GM18861 (cell line): ENCODE measurements around the gene OR52A1.
"Not testable (repeated sequence)": the region's sequence is repeated elsewhere in the genome, so short reads cannot be mapped to it uniquely, and the experiment has no call there.

Source experiments
- ATAC-seq: cut with Tn5 transposase; IDR thresholded peaks from one replicate; pipeline ENCODE4 v1.9.1; 2021; ENCODE audit not compliant: unreplicated experiment

The OR52A1 gene

DNA sequence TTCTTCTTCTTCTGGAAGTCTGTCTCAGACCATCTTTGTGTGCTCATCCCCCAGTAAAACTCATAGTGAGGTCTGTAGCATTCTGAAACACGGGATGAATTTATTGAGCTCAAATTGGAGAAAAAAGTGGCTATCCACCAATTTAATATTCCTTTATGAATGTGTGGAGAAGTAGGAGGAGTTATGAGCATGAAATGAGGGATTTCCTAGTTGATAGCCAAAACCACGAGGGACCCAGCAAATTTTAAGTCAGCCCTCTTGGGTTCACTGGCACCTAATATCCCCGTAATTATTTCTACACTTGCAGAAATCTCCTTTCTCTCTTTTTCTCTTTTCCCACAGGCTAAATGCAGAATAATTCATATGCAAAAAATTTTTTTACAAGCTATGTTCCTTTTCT, at the start of gene OR52A1:
Gene OR52A1 (minus strand): TSS at position 101 of the 400 bp plus-strand sequence. CDS start 2,388 bp downstream, outside the sequence.
- no peak for ATAC-seq

DNA sequence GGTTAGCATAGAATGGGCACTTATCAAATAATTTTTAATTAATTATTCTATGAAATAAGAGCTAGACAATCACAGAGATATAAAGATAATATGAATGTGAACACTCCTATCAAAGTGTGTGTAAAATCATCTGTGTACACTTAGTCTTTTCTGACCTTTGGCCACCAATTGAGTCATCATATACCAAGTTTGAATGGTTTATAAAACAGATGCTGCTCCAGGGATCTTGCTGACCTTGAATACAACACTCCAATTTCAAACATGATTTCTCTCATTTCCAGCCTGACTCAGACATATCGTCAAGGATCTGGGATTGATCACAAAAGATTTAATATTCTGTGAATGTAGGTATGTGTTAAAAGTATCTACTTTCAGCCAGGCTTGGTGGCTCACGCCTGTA, 48.8 kb upstream of the OR52A1 start:
- no peak for ATAC-seq

DNA sequence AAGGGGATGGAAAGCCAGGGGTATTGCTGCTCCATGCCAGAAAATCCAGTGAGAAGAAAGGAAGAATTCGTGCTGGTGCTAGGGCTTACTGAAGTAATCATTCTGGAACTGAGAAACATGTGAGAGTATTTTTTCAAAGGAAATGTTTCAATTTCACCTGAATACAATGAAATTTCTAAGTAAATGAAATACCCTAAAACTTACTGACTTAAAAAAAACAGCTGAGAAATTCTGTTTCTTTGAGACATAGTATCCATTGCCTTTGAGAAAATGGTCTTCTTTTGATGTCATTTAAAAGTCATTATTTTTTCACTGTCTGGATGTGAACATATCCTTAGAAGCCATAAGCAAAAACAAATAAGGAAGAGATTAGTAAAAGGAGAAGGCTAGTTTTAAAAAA, 46.0 kb upstream of the OR52A1 start, which contains the start of gene OR51V1:
Gene OR51V1 (minus strand): TSS at position 101 of the 400 bp plus-strand sequence. CDS start 0 bp downstream, at position 101.
- no peak for ATAC-seq

DNA sequence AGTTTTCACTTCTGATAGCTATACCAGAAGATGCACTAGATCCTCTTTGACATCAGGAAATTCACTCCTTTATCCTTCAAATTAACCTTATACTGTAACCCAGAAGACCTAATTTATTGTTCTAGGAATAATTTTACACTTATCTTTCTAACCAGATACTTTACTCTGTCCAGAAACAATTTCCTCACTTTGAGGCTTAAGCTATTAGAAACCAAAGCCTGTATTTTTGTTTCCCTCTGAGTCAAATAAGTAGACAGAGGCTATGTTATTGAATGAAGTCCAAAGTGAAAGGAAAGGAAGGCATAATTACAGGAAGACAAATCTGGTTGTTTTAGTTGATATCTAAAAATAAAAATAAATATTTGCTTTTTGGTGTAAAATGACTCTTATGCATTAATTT, 43.7 kb upstream of the OR52A1 start:
- ATAC-seq: no peak

DNA sequence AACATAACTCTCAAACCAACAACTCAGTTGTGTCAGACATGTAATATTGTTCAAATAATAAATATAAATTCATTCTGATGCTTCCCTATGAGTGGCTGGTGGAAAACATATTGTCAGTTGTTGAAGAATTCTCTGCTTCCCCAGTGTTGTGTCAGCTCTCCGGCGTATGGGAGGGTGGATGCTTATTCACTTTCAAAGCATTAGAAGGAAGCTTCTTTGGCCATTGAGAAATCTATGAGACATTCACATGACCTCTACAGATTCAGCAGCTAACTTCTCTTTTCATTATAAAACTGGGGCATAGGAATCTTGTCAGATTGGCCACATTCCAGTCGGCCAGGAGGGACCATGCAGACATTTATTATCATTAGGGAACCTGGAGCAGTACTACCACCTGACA, 43.0 kb upstream of the OR52A1 start:
- no peak for ATAC-seq

DNA sequence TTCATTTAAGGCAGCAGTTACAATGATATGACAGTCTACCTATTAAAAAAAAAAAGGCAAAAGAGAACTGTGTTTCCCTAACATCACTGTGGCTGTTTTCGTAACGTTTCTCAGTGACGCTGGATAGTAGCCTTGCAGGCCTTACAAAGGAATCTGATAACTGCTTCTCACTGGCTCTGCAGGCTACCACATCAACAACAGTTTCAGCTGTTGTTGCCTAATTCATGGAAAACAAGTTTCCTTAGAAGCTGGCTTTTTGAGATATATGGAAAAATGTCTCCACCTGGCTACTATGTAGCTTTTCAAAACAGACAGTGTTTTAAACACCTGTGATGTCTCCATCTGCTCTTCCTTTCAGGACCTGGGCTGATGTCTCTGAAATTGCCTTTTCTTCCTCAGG, 42.2 kb upstream of the OR52A1 start:
- ATAC-seq: no peak

DNA sequence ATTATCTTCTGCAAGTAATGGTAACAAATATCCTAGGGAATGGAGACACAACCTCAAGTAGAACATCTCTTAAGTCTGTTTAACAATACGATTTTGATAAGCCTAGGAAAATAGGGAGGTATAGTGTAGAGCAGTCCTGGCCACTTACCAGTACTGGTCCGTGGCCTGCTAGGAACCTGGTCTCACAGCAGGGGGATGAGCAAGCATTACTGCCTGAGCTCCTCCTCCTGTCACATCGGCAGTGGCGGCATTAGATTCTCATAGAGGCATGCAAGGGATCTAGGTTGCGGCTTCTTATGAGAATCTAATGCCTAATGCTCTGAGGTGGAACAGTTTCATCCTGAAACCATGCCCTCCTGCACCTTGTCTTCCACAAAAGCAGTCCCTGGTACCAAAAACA, 41.5 kb upstream of the OR52A1 start:
- ATAC-seq: no peak

DNA sequence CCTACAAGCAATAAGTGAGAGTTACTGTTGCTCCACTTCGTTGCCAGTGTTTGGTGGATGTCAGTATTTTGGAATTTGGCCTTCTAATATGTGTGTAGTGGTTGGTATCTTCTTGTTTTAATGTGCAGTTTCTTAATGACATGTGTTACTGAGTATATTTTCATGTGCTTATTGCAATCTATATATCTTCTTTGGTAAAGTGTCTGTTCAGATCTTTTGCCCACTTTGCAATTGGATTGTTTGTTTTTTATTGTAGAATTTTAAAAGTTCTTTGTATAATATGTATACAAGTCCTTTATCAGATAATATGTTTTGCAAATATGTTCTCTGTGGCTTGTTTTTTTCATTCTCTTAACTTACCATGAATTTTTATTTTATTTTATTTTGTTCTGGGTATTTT, 38.2 kb upstream of the OR52A1 start:
- ATAC-seq: no peak

DNA sequence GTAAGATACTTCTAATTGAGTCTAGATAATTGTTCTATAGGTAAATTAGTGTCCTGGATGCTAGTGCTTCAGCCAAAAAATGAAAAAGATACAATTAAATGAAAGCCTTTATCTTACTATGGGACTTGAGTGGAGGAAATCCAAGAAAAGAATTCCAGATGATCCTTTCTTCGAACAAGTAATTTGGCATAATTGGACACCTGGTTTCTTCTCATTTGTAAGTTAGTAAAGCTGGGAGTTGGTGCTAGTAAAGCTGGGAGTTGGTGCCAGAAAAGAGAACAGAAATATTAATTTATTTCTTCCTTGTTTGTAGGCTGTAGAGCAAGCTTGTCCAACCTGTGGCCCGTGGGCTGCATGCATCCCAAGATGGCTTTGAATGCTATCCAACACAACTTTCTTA, 33.6 kb upstream of the OR52A1 start:
- no peak for ATAC-seq

DNA sequence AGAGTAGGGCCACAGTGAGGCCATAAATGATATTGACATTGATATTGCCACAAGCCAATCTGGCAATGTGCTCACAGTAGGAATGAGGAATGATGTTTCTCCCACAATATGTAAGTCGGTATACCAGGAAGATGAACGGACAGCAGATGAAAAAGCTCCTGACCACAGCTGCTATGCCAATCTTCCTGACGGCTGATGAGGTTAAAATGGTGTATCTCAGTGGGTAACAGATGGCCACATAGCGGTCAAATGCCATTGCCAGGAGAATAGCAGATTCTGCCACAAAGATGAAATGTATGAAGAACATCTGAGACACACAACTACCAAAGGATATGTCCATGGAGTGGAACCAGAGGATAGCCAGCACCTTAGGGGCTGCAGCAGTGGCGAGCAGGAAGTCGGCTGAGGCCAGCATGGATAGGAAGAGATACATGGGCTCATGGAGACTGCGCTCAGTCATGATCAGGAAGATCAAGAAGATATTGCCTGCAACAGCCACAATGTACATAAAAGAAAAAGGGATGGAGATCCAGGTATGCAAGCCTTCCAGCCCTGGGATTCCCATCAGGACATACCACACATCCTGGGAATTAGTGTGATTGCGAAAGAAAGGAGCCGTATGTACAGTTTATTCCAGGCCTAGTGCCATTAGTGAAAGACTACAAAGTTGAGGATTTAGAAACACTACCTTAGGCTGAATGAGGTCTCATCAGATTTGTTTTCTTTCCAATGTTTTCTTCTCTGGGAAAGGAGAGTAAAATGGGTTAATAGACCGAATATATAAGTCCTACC, 23.7 kb upstream of the OR52A1 start:
- no peak for ATAC-seq

DNA sequence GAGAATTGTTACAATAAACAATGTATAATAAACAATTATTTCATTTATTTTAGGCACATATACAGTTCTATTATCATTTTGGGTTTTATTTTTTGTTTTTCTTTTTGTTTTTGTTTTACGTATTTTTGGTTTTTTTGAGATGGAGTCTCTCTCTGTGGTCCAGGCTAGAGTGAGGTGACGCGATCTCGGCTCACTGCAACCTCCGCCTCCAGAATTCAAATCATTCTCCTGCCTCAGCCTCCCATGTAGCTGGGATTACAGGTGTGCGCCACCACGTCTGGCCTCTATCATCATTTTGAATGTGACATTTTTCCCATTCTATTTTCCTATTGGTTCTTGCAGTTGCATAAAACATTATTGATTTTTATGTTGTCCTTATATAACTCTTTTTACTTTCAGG, 20.4 kb upstream of the OR52A1 start:
- ATAC-seq: no peak

DNA sequence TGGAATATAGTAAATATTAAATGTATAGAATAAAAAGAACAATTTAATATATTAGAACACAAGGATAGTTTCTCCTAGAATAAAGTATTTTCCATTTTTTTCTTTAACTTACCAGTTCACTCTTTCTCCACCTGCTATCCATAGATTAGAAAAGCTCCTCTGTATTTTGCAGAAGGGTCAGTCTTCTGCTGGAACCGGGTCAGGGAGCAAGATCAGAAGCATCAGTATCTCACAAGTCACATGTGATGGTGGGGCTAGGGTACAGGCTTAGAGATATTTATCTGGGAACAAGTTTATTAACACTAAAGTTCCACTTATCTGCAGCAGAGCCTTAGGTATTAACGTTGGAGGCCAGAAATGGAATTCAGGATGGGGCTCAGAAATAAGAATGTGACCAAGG, 17.3 kb upstream of the OR52A1 start:
- no peak for ATAC-seq

DNA sequence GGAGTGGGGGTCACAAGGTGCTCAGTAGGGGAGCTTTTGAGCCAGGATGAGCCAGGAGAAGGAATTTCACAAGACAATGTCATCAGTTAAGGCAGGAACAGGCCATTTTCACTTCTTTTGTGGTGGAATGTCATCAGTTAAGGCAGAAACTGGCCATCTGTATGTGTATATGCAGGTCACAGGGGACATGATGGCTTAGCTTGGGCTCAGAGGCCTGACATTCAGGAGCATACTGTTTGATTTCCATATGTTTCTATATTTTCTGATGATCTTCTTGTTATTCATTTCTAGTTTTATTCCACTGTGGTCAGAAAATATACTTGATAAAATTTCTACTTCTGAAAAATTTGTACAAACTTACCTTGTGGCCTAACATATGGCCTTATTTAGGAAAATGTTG, 11.3 kb upstream of the OR52A1 start:
- not testable (repeated sequence) for ATAC-seq

DNA sequence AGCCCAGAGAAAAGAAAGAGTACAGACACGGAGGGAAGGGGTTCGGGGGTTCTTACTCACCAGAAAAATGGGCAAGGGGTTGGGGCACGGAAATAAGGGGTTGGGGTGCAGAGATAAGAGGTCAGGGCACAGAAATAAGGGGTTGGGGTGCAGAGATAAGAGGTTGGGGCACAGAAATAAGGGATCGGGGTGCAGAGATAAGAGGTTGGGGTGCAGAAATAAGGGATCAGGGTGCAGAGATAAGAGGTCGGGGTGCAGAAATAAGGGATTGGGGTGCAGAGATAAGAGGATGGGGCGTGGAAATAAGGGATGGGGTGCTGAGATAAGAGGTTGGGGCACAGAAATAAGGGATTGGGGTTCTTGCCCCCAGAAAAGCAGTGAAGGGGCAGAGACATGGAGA, 10.2 kb upstream of the OR52A1 start:
- ATAC-seq: not testable (repeated sequence)

DNA sequence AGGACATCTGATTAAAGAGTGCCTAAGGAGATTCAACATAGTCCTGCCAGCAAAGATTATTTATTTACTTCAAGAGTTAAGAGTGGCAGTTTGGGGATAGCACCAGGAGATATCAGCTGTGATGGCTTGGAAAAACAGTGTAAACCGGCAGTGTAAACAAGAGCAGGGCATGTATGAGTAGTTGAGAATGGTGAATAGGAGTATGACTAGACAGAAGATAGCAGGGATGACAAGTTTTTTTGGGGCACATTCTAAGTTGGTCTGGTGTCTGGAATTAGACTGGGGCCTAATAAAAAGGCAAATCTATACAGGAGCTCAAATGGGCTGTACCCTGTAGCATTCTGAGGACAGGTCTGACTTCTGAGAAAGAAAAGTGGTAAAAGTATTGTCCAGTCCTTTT, 6.5 kb upstream of the OR52A1 start:
- not testable (repeated sequence) for ATAC-seq

DNA sequence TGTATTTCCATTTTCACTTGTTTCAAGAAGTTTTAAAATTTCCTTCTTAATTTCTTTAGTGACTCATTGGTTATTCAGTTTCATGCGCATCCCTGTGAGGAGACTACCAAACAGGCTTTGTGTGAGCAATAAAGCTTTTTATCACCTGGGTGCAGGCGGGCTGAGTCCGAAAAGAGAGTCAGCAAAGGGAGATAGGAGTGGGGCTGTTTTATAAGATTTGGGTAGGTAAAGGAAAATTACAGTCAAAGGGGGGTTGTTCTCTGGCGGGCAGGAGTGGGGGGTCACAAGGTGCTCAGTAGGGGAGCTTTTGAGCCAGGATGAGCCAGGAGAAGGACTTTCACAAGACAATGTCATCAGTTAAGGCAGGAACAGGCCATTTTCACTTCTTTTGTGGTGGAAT, 5.7 kb upstream of the OR52A1 start:
- ATAC-seq: not testable (repeated sequence)

DNA sequence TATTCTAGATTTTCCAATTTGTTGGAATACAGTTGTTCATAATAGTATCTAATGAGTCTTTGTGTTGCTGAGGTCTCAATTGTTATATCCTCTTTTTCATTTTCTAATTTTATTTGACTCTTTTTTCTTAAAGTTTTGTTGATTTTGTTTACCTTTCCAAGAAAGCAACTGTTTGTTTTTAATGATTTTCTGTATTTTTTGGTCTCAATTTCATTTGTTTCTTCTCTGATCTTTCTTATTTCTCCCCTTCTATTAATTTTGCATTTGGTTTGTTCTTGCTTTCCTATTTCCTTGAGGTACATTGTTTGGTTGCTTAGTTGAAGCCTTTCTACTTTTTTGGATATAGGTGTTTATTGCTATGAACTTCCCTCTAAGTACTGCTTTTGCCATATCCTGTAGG, 5.2 kb upstream of the OR52A1 start:
- no peak for ATAC-seq

DNA sequence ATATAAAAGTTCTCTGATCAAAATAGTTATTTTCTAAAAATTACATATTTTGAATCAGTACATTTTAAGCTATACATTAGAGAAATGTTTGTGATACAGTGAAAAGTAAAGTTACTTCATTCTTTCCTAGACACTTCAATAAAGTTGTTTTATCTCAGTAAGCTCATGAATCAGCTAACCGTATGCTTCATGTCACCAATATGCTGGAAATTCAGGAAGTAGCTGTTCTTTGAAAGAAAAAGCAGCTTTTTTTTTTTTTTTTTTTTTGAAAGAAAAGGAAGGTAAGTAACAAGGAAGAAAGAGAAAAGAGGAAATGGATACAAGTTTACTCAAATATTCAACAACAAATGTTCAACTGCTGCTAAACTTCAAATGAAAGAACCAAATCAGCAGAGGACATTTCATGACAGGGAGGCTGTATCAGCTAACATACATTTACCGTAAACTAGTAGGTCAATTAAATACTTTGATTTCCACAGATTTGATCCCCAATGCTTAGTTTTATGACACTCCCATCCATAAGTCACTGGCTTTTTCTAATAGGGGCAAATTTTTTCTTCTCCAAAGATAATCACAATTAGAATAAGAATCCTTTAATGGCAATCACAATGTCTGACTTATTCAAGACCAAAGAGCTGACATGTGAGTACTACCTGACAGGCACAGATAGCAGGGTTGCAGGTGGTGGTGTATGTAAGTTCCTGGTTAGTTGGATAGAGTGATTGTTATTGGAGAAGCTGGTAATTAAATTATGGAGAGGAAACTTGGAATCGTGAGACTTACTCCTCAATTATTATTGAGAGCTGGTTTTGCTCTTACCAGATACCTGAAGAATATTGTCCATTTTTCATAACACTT, 754 bp downstream of the OR52A1 start:
- no peak for ATAC-seq

DNA sequence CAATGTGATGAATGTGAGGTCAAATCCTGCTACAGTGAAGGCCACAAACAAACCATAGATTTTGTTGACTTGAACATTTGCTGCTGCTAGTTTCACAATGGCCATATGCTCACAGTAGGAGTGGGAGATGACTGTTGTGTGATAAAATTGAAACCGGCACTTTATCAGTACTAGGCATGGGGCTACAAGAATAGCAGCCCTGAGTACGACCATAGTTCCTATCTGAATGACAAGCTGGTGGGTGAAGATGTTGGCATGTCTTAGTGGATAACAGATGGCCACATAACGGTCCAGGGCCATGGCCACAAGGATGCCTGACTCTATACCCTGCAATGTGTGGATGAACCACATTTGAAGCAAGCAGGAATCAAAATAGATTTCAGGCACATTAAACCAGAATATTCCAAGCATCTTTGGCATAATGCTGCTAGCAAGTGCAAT, 2.8 kb downstream of the OR52A1 start:
- no peak for ATAC-seq

DNA sequence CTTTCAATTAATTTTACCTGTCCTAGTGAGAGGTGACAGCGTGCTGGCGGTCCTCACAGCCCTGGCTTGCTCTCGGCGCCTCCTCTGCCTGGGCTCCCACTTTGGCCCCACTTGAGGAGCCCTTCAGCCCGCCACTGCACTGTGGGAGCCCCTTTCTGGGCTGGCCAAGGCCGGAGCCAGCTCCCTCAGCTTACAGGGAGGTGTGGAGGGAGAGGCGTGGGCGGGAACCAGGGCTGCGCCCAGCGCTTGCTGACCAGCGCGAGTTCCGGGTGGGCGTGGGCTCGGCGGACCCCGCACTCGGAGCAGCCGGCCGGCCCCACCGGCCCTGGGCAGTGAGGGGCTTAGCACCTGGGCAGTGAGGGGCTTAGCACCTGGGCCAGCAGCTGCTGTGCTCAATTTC, 10.4 kb downstream of the OR52A1 start:
- ATAC-seq: not testable (repeated sequence)

DNA sequence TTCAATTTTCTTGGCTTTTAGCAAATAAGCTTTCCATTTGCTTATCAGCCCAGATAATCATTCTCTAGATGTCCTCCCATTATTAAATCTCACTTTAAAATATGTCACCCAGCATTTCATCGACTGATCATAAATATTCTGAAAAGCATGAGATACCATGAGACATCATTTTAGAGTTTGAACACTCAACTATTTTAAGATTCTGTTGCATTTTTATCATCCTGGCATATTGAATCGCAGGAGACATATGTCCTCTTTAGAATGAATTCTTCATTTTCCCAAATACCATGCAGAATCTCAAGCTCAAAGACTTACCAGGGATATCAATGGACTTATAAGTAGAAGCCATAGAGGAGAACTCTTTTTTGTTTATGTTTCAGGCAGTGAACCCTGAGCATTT, 16.6 kb downstream of the OR52A1 start, which contains the start of gene OR52A5:
Gene OR52A5 (minus strand): TSS at position 361 of the 400 bp plus-strand sequence. CDS start 5,714 bp downstream, outside the sequence.
- no peak for ATAC-seq

DNA sequence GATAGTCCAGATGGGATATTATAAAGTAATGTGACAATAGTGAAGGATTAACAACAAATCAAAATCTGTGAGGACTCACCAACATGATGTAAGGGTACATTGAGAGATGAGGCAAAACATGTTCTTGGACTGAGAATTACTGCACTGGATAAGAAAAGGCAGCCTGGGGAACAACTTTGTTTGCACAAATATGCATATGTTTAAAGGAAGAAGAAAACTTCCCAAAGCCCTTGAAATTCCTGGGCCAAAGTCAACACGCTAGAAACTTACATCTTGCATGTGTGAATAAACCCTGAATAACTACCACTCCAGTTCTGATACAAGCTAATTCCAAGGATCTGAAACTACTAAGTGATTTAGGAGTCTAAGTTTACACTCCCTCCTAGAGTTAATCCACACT, 17.5 kb downstream of the OR52A1 start:
- ATAC-seq: no peak
